Measurements from ENCODE around the gene DAO. TPM values are rescaled to one million over a fixed set of nuclear protein-coding genes. Genes with fewer than 3 reads are reported as not detected.
"Not testable (repeated sequence)": the region's sequence is repeated elsewhere in the genome, so short reads cannot be mapped to it uniquely, and the experiment has no call there.

DAO gene
- total RNA-seq, 1 donor from 2014 or later: not detected

- Mint-ChIP-seq H3K36me3 (ENCODE audit: low read depth) (peaks cover 28% of the 10 kb centered on the region), H3K27ac (ENCODE audit: unreplicated experiment) (peak overlapping the region; percentile 75), H3K4me1 (peaks cover 68% of the 10 kb centered on the region), H3K9me3 (no peaks in the 10 kb centered on the region), H3K27me3 (ENCODE audit: low read depth) (no peaks in the 10 kb centered on the region), H3K4me3 (no peak overlapping the region)
- DNase-seq (ENCODE audit: low read depth, low spot score): no peak
- no peak for TF ChIP-seq CTCF (conservative IDR thresholded peaks at IDR 0.05)
These were observed 40.6 kb upstream of the DAO start for GRCh38 chr12:108839018-108839889.

GRCh38 chr12:108839890-108840230, 40.0 kb upstream of the DAO start:
- Mint-ChIP-seq H3K27ac (ENCODE audit: unreplicated experiment) (peak overlapping the region; percentile 75), H3K9me3 (no peaks in the 10 kb centered on the region), H3K4me1 (peaks cover 67% of the 10 kb centered on the region), H3K27me3 (ENCODE audit: low read depth) (no peaks in the 10 kb centered on the region), H3K36me3 (ENCODE audit: low read depth) (peaks cover 29% of the 10 kb centered on the region), H3K4me3 (no peak overlapping the region)
- no peak for TF ChIP-seq CTCF (conservative IDR thresholded peaks at IDR 0.05)
- DNase-seq (ENCODE audit: low read depth, low spot score): no peak

GRCh38 chr12:108840605-108841332, 39.1 kb upstream of the DAO start:
- DNase-seq (ENCODE audit: low read depth, low spot score): no peak
- peak overlapping the region; percentile 96 for H3K27ac Mint-ChIP-seq (ENCODE audit: unreplicated experiment)
- peaks cover 63% of the 10 kb centered on the region for H3K4me1 Mint-ChIP-seq
- H3K4me3 Mint-ChIP-seq: peak overlapping the region; percentile 52
- H3K36me3 Mint-ChIP-seq (ENCODE audit: low read depth): peaks cover 27% of the 10 kb centered on the region
- H3K9me3 Mint-ChIP-seq: no peaks in the 10 kb centered on the region
- H3K27me3 Mint-ChIP-seq (ENCODE audit: low read depth): no peaks in the 10 kb centered on the region
- no peak for TF ChIP-seq CTCF (conservative IDR thresholded peaks at IDR 0.05)

GRCh38 chr12:108841825-108842224, 38.1 kb upstream of the DAO start:
- H3K9me3 Mint-ChIP-seq; DNase-seq (ENCODE audit: low read depth, low spot score); H3K27me3 Mint-ChIP-seq (ENCODE audit: low read depth); H3K4me3 Mint-ChIP-seq; H3K27ac Mint-ChIP-seq (ENCODE audit: unreplicated experiment): not testable (repeated sequence)
- Mint-ChIP-seq H3K36me3 (ENCODE audit: low read depth) (peaks cover 29% of the 10 kb centered on the region), H3K4me1 (peaks cover 57% of the 10 kb centered on the region)

- H3K27ac Mint-ChIP-seq (ENCODE audit: unreplicated experiment): no peak overlapping the region
- no peaks in the 10 kb centered on the region for H3K27me3 Mint-ChIP-seq (ENCODE audit: low read depth)
- H3K9me3 Mint-ChIP-seq: no peaks in the 10 kb centered on the region
- peaks cover 53% of the 10 kb centered on the region for H3K4me1 Mint-ChIP-seq
- no peak for TF ChIP-seq CTCF (conservative IDR thresholded peaks at IDR 0.05)
- H3K4me3 Mint-ChIP-seq: no peak overlapping the region
- peaks cover 27% of the 10 kb centered on the region for H3K36me3 Mint-ChIP-seq (ENCODE audit: low read depth)
- DNase-seq (ENCODE audit: low read depth, low spot score): no peak
These were observed 37.5 kb upstream of the DAO start for GRCh38 chr12:108842361-108842760.

GRCh38 chr12:108843187-108843586, 36.7 kb upstream of the DAO start:
- TF ChIP-seq CTCF (conservative IDR thresholded peaks at IDR 0.05): no peak
- Mint-ChIP-seq H3K27me3 (ENCODE audit: low read depth) (no peaks in the 10 kb centered on the region), H3K36me3 (ENCODE audit: low read depth) (peaks cover 32% of the 10 kb centered on the region), H3K27ac (ENCODE audit: unreplicated experiment) (peak overlapping the region; percentile 62), H3K4me1 (peaks cover 48% of the 10 kb centered on the region), H3K4me3 (peak overlapping the region; percentile 27), H3K9me3 (no peaks in the 10 kb centered on the region)
- no peak for DNase-seq (ENCODE audit: low read depth, low spot score)
